Measurements from ENCODE around the gene DOC2B. TPM values are rescaled to one million over a fixed set of nuclear protein-coding genes. Genes with fewer than 3 reads are reported as not detected.

DOC2B gene
- total and polyA plus RNA-seq, 2 of the 13 experiments (the other 11 are each of a cell fraction or from before 2014, with no cell fraction given) = 0.09 to 0.22 TPM

DNA sequence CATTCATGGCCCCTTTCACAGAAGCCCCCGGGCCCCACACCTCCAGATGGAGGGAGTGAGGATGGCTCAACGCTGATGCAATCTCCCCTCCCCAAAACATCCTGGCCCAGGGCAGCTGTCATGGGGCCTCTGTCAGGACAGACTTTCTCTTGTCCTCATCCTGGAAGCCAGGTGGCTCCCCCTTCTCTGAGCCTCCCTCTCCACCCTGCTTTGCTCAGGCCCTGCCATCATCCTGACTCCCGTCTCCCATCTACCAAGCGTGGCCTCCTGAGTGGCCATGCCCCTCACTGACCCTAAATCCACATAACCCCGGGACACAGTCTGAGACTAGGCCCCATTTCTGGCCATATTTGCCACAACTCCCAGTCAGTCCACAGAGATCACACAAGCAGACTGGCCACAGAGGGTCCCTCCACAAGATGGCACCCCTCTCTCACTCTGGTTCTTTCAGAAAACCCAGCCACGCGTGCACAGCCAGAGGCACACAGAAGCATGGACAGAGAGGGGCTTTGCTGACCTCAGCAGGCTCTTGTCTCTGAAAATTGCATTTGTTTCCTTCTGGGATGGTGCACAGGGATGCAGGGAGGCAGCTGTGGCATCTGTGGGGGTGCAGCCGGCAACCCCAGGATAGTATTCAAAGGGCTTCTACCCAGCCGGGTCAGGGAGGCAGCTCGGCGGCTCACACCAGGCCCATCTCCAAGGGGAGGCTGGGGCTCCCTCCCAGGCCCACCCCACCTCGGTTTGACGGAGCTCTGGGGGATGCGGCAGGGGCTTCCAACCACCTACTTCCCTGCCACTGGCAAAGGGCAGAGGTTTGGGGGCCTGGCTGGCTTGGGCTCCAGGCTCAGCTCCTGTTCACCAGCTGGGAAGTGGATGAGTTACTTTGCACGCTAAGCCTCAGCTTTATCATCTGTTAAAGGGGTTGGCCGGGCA is 16.9 kb downstream of the DOC2B start (continued):
- TF ChIP-seq, protein P1, sequence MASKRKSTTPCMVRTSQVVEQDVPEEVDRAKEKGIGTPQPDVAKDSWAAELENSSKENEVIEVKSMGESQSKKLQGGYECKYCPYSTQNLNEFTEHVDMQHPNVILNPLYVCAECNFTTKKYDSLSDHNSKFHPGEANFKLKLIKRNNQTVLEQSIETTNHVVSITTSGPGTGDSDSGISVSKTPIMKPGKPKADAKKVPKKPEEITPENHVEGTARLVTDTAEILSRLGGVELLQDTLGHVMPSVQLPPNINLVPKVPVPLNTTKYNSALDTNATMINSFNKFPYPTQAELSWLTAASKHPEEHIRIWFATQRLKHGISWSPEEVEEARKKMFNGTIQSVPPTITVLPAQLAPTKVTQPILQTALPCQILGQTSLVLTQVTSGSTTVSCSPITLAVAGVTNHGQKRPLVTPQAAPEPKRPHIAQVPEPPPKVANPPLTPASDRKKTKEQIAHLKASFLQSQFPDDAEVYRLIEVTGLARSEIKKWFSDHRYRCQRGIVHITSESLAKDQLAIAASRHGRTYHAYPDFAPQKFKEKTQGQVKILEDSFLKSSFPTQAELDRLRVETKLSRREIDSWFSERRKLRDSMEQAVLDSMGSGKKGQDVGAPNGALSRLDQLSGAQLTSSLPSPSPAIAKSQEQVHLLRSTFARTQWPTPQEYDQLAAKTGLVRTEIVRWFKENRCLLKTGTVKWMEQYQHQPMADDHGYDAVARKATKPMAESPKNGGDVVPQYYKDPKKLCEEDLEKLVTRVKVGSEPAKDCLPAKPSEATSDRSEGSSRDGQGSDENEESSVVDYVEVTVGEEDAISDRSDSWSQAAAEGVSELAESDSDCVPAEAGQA (IDR thresholded peaks at IDR 0.05; ENCODE audit: low read depth) = no peak
- TF ChIP-seq, protein P1 (CRISPR knock-in tag; IDR thresholded peaks at IDR 0.05; ENCODE audit: borderline replicate concordance) = no peak
- TF ChIP-seq ZNF546 (CRISPR knock-in tag; conservative IDR thresholded peaks at IDR 0.05) (no peak), KLF6 (CRISPR knock-in tag; IDR thresholded peaks at IDR 0.05) (no peak), HMG20B (CRISPR knock-in tag; conservative IDR thresholded peaks at IDR 0.05) (no peak), RFXANK (CRISPR knock-in tag; IDR thresholded peaks at IDR 0.05) (no peak), RAD21 (CRISPR knock-in tag; IDR thresholded peaks at IDR 0.05) (peak; percentile 65; the same call in 1 of the 2 replicates), ZIK1 (CRISPR knock-in tag; IDR thresholded peaks at IDR 0.05; ENCODE audit: borderline replicate concordance, low read depth) (no peak), ZFX (CRISPR knock-in tag; IDR thresholded peaks at IDR 0.05; ENCODE audit: low read depth) (peak; percentile 50; the same call in 1 of the 2 replicates), HCFC1 (IDR thresholded peaks at IDR 0.05; ENCODE audit: low read depth, low read length) (no peak), SMC3 (IDR thresholded peaks at IDR 0.05; ENCODE audit: low read length) (peak; percentile 76), ZNF317 (CRISPR knock-in tag; IDR thresholded peaks at IDR 0.05) (no peak), PITX1 (CRISPR knock-in tag; IDR thresholded peaks at IDR 0.05) (peak; percentile 15; the same call in 1 of the 2 replicates), TCF12 (IDR thresholded peaks at IDR 0.05) (no peak), TCF12 (CRISPR knock-in tag; IDR thresholded peaks at IDR 0.05) (no peak)
- TF ChIP-seq, protein P2, sequence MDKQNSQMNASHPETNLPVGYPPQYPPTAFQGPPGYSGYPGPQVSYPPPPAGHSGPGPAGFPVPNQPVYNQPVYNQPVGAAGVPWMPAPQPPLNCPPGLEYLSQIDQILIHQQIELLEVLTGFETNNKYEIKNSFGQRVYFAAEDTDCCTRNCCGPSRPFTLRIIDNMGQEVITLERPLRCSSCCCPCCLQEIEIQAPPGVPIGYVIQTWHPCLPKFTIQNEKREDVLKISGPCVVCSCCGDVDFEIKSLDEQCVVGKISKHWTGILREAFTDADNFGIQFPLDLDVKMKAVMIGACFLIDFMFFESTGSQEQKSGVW (CRISPR knock-in tag; IDR thresholded peaks at IDR 0.05; ENCODE audit: borderline replicate concordance) = no peak
- TF ChIP-seq, protein P3, sequence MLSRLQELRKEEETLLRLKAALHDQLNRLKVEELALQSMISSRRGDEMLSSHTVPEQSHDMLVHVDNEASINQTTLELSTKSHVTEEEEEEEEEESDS (CRISPR knock-in tag; IDR thresholded peaks at IDR 0.05; ENCODE audit: borderline replicate concordance) = no peak
- TF ChIP-seq, protein P4, sequence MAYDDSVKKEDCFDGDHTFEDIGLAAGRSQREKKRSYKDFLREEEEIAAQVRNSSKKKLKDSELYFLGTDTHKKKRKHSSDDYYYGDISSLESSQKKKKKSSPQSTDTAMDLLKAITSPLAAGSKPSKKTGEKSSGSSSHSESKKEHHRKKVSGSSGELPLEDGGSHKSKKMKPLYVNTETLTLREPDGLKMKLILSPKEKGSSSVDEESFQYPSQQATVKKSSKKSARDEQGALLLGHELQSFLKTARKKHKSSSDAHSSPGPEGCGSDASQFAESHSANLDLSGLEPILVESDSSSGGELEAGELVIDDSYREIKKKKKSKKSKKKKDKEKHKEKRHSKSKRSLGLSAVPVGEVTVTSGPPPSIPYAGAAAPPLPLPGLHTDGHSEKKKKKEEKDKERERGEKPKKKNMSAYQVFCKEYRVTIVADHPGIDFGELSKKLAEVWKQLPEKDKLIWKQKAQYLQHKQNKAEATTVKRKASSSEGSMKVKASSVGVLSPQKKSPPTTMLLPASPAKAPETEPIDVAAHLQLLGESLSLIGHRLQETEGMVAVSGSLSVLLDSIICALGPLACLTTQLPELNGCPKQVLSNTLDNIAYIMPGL (CRISPR knock-in tag; IDR thresholded peaks at IDR 0.05; ENCODE audit: borderline replicate concordance in 1 of 2, low read depth in 1 of 2) = 0 out of 4 replicates have a peak, but pooled peaks of 1 of the 2 experiments have one; percentile 35
- TF ChIP-seq, protein P5, sequence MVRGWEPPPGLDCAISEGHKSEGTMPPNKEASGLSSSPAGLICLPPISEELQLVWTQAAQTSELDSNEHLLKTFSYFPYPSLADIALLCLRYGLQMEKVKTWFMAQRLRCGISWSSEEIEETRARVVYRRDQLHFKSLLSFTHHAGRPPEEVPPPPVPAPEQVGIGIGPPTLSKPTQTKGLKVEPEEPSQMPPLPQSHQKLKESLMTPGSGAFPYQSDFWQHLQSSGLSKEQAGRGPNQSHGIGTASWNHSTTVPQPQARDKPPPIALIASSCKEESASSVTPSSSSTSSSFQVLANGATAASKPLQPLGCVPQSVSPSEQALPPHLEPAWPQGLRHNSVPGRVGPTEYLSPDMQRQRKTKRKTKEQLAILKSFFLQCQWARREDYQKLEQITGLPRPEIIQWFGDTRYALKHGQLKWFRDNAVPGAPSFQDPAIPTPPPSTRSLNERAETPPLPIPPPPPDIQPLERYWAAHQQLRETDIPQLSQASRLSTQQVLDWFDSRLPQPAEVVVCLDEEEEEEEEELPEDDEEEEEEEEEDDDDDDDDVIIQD (CRISPR knock-in tag; IDR thresholded peaks at IDR 0.05; ENCODE audit: low read depth) = no peak

Measured in HepG2 (cell line).